Spleen (tissue), 11 donors: Measurements from ENCODE around the gene UNC13B. TPM values are rescaled to one million over a fixed set of nuclear protein-coding genes. Genes with fewer than 3 reads are reported as not detected.

Experiments used
- DNase-seq: peaks from one replicate; pipeline ENCODE4 v3.0.0-alpha.2; 2020
- H3K27ac ChIP-seq, 8 donors: fragments of 200-600 bp; sonication (generic) in 7 of 8; 1 replicate in 4 of 8; 2 replicates in 4 of 8; pipeline versions ENCODE4 v1.5.0 to v1.8.0; 2016 to 2021; ENCODE audit warnings: inconsistent platforms in 4 of 8, mild to moderate bottlenecking in 4 of 8, moderate library complexity in 1 of 8
- H3K27me3 ChIP-seq, 7 donors: fragments of 200-600 bp; sonication (generic) in 6 of 7; replicated peaks in 1 of 7; 1 replicate in 4 of 7; 2 replicates in 3 of 7; pipeline versions ENCODE4 v1.5.0 to v1.8.0; 2016 to 2021; ENCODE audit warnings: inconsistent platforms in 3 of 7, mild to moderate bottlenecking in 1 of 7
- H3K36me3 ChIP-seq, 6 donors: fragments of 200-600 bp; sonication (generic) in 5 of 6; 1 replicate in 4 of 6; 2 replicates in 2 of 6; pipeline versions ENCODE4 v1.5.0 to v1.8.0; 2016 to 2021; ENCODE audit warnings: inconsistent platforms in 2 of 6
- H3K4me1 ChIP-seq, 6 donors: fragments of 200-600 bp; sonication (generic) in 5 of 6; 1 replicate in 3 of 6; 2 replicates in 3 of 6; pipeline versions ENCODE4 v1.5.0 to v1.8.0; 2016 to 2021; ENCODE audit warnings: inconsistent platforms in 3 of 6
- H3K4me3 ChIP-seq, 8 donors: fragments of 200-600 bp; sonication (generic) in 7 of 8; 1 replicate in 4 of 8; 2 replicates in 4 of 8; pipeline versions ENCODE4 v1.5.0 to v1.8.0; 2016 to 2021; ENCODE audit warnings: inconsistent platforms in 4 of 8, mild to moderate bottlenecking in 4 of 8, moderate library complexity in 2 of 8
- H3K9me3 ChIP-seq, 8 donors: fragments of 200-600 bp; sonication (generic) in 7 of 8; 1 replicate in 4 of 8; 2 replicates in 4 of 8; pipeline versions ENCODE4 v1.5.0 to v1.8.0; 2016 to 2021; ENCODE audit warnings: inconsistent platforms in 4 of 8
- CTCF ChIP-seq, 11 experiments: fragments of 200-600 bp in 7 of 11; fragments of 450-650 bp in 4 of 11; sonication (generic) in 4 of 11; IDR thresholded peaks in 8 of 11; conservative IDR thresholded peaks in 3 of 11; 1 replicate in 7 of 11; 2 replicates in 4 of 11; pipeline versions ENCODE4 v1.4.0 to v1.8.0; 2016 to 2021; ENCODE audit warnings: antibody characterized with exemption in 11 of 11, inconsistent platforms in 4 of 11, mild to moderate bottlenecking in 1 of 11
- POLR2A ChIP-seq, 3 donors: fragments of 450-650 bp; IDR thresholded peaks; one replicate each; pipeline ENCODE4 v1.5.1; 2017; ENCODE audit warnings: antibody characterized with exemption in 3 of 3, mild to moderate bottlenecking in 1 of 3
- POLR2AphosphoS5 ChIP-seq, 3 donors: sonication (generic); formaldehyde crosslinking; IDR thresholded peaks; one replicate each; pipeline ENCODE4 v1.5.1; 2017; ENCODE audit warnings: antibody characterized with exemption in 3 of 3
- WGBS, 5 donors: extraction: QIAGEN DNeasy Blood & Tissue Kit in 3 of 5; methylation state at CpG; one replicate each; pipeline versions ENCODE4 v1.1.5 to v1.1.7; 2013 to 2018; 5-methylcytosine and 5-hydroxymethylcytosine counted together
- intact Hi-C: fragments of 100-400 bp; cut with DNase I; formaldehyde crosslinking; loops from one replicate; pipeline ENCODE4 v1.15.0; 2023; ENCODE audit warnings: low total_unique reads
- polyA plus RNA-seq, 3 donors: library from polyadenylated mRNA; stranded (reverse); fragments of 200-250 nt; gene quantifications; one replicate each; pipeline ENCODE4 v1.2.1, GENCODE V29; 2013
- total RNA-seq, 7 donors: library from RNA; depleted of rRNA in 3 of 7; stranded (reverse); fragments of >200 nt in 3 of 7; fragmentation: NEBNext Ultra II Directional in 4 of 7; extraction: Animal tissue kit (Norgen Biotek cat#: 25700) in 4 of 7; gene quantifications; one replicate each; pipeline versions ENCODE4 v1.1.0 to v1.2.1, GENCODE V29; 2016 to 2021
- donor health status: healthy with polysubstance abuse.
- donor health status: DM: no; HTN: no; CAD: no; lungs with moderate emphysema.
- donor health status: DM: no; HTN: no; CAD: no.
- donor health status: Bipolar disorder and iron deficiency.
- donor health status: healthy.
- donor health status: DM: no; HTN: no; CAD: no.
- donor health status: DM: yes; HTN: yes; CAD: no.

UNC13B gene
- total and polyA plus RNA-seq, 10 donors: 2.4 to 18.7 (median 12.1) TPM

GRCh38 chr9:35397216-35397698 lies 235.4 kb downstream of the UNC13B start:
- intact Hi-C loops: no loop called here
- no peak overlapping the region for H3K27ac ChIP-seq
- no peaks in the 10 kb centered on the region for H3K27me3 ChIP-seq
- H3K4me1 ChIP-seq: no peaks in the 10 kb centered on the region
- DNase-seq: no peak
- 78 to 90% (median 86%) methylated on average over 3 of the region's 3 CpGs for WGBS, 5 donors
- TF ChIP-seq POLR2A (IDR thresholded peaks at IDR 0.05): no peak
- no peak for TF ChIP-seq POLR2AphosphoS5 (IDR thresholded peaks at IDR 0.05)
- no peak for TF ChIP-seq CTCF (IDR thresholded peaks at IDR 0.05 in 8 of 11, conservative IDR thresholded peaks at IDR 0.05 in 3 of 11)
- no peaks in the 10 kb centered on the region for H3K9me3 ChIP-seq
- H3K4me3 ChIP-seq: no peak overlapping the region
- H3K36me3 ChIP-seq: peaks cover 0 to 64% (median 4%) of the 10 kb centered on the region in 6 donors

GRCh38 chr9:35397923-35398322 lies 236.1 kb downstream of the UNC13B start:
- TF ChIP-seq POLR2AphosphoS5 (IDR thresholded peaks at IDR 0.05) (no peak), CTCF (IDR thresholded peaks at IDR 0.05 in 8 of 11, conservative IDR thresholded peaks at IDR 0.05 in 3 of 11) (no peak), POLR2A (IDR thresholded peaks at IDR 0.05) (no peak)
- H3K27ac ChIP-seq: no peak overlapping the region
- WGBS, 5 donors: 75 to 100% (median 78%) methylated on average over 1 of the region's 1 CpG

GRCh38 chr9:35398651-35399335 lies 237.0 kb downstream of the UNC13B start:
- H3K27ac ChIP-seq: no peak overlapping the region
- peaks cover 0 to 75% (median 6%) of the 10 kb centered on the region in 6 donors for H3K36me3 ChIP-seq
- H3K27me3 ChIP-seq: no peaks in the 10 kb centered on the region
- TF ChIP-seq POLR2A (IDR thresholded peaks at IDR 0.05): no peak
- no peak for TF ChIP-seq POLR2AphosphoS5 (IDR thresholded peaks at IDR 0.05)
- TF ChIP-seq CTCF (IDR thresholded peaks at IDR 0.05 in 8 of 11, conservative IDR thresholded peaks at IDR 0.05 in 3 of 11): no peak
- H3K4me1 ChIP-seq: no peaks in the 10 kb centered on the region
- 91 to 95% (median 94%) methylated on average over 15 to 16 of the region's 16 CpGs for WGBS, 5 donors
- H3K4me3 ChIP-seq: no peak overlapping the region
- no peak for DNase-seq
- no peaks in the 10 kb centered on the region for H3K9me3 ChIP-seq
- intact Hi-C loops: no loop called here

More at GRCh38 chr9:35397923-35398322, 236.1 kb downstream of the UNC13B start:
- no peak overlapping the region for H3K4me3 ChIP-seq
- intact Hi-C loops: no loop called here
- no peaks in the 10 kb centered on the region for H3K27me3 ChIP-seq
- no peaks in the 10 kb centered on the region for H3K9me3 ChIP-seq
- DNase-seq: no peak
- no peaks in the 10 kb centered on the region for H3K4me1 ChIP-seq
- peaks cover 0 to 66% (median 4%) of the 10 kb centered on the region in 6 donors for H3K36me3 ChIP-seq

- peaks cover 0 to 6% (median 0%) of the 10 kb centered on the region in 6 donors for H3K4me1 ChIP-seq
- no peaks in the 10 kb centered on the region for H3K9me3 ChIP-seq
- WGBS, 5 donors: 92 to 96% (median 96%) methylated on average over 3 of the region's 3 CpGs
- peaks cover 0 to 11% (median 0%) of the 10 kb centered on the region in 7 donors for H3K27me3 ChIP-seq
- no peak for TF ChIP-seq CTCF (IDR thresholded peaks at IDR 0.05 in 8 of 11, conservative IDR thresholded peaks at IDR 0.05 in 3 of 11)
- TF ChIP-seq POLR2A (IDR thresholded peaks at IDR 0.05): no peak
- no peak for TF ChIP-seq POLR2AphosphoS5 (IDR thresholded peaks at IDR 0.05)
- H3K27ac ChIP-seq: no peak overlapping the region
- peaks cover 0 to 37% (median 3%) of the 10 kb centered on the region in 6 donors for H3K36me3 ChIP-seq
- intact Hi-C loops: no loop called here
- no peak overlapping the region for H3K4me3 ChIP-seq
- DNase-seq: no peak
These were observed 243.1 kb downstream of the UNC13B start for GRCh38 chr9:35404865-35405264.
